Esophagus muscularis mucosa (tissue), 3 donors: ENCODE data around the gene PDGFA.

Source experiments
- CTCF ChIP-seq, 3 experiments: fragments of 200-600 bp in 2 of 3; fragments of 450-650 bp in 1 of 3; sonication (generic) in 2 of 3; IDR thresholded peaks; one replicate each; pipeline ENCODE4 v1.5.1; 2017 to 2019; ENCODE audit warnings: antibody characterized with exemption in 3 of 3, mild to moderate bottlenecking in 2 of 3, moderate library complexity in 1 of 3
- POLR2A ChIP-seq: fragments of 450-650 bp; IDR thresholded peaks from one replicate; pipeline ENCODE4 v1.6.1; 2017; ENCODE audit warnings: antibody characterized with exemption, moderate library complexity, mild to moderate bottlenecking, low read depth
- POLR2AphosphoS5 ChIP-seq, 2 donors: sonication (generic); formaldehyde crosslinking; IDR thresholded peaks; one replicate each; pipeline ENCODE4 v1.6.1; 2017; ENCODE audit warnings: antibody characterized with exemption in 2 of 2

- no peak for TF ChIP-seq CTCF (IDR thresholded peaks at IDR 0.05)
- no peak for TF ChIP-seq POLR2AphosphoS5 (IDR thresholded peaks at IDR 0.05)
- no peak for TF ChIP-seq POLR2A
Measured at GRCh38 chr7:477626-478220, 41.9 kb downstream of the PDGFA start.
